HG03432 (cell line): ENCODE measurements around the gene VPS8.
"Not testable (repeated sequence)": the region's sequence is repeated elsewhere in the genome, so short reads cannot be mapped to it uniquely, and the experiment has no call there.

Source experiments
- ATAC-seq: cut with Tn5 transposase; IDR thresholded peaks from one replicate; pipeline ENCODE4 v1.9.1; 2021; ENCODE audit warnings: mild to moderate bottlenecking, moderate library complexity; ENCODE audit not compliant: unreplicated experiment

Gene VPS8

DNA sequence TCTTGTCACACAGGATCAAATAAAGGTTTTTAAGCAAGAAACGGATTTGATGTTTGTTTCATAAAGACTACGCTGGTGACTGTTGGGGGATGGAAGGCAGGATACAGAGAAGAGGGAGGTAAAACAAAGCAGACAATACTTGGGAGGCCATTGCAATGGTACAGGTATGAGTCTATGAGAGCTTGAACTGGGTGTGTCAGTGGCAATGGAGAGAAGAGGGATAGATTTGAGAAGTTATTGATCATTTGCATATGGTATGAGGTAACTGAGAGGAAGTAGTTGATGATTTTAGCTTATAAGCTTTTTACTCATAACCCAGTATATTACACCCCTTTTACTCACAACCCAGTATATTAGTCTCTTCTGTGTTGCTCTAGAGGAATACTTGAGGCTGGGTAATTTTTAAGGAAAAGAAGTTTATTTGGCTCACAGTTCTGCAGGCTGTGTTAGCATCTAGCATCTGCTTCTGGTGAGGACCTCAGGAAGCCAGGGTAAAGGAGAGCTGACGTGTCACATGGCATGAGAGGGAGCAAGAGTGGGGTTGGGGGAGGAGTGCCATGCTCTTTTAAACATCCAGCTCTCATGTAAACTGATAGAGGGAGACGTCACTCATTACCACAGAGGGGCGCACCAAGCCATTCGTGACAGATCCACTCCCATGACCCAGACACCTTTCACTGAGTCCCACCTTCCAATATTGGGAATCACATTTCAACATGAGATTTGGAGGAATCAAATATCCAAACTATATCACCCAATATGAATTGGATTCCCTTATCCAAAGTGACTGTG, 153.9 kb downstream of the VPS8 start:
- ATAC-seq, result no peak

DNA sequence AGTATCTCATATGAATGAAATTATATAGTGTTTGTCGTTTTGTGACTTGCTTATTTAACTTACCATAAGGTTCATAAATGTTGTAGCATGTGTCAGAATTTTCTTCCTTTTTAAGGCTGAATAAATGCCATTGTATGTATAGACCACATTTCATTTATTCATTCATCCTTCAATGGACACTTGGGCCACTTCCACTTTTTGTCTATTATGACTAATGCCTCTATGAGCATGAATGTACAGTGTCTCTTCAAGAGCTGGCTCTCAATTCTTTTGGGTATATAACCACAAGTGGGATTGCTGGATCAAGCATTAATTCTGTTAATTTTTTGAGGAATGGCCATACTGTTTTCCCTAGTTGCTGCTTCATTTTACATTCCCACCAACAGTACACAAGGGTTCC, 156.1 kb downstream of the VPS8 start:
- ATAC-seq, result no peak

DNA sequence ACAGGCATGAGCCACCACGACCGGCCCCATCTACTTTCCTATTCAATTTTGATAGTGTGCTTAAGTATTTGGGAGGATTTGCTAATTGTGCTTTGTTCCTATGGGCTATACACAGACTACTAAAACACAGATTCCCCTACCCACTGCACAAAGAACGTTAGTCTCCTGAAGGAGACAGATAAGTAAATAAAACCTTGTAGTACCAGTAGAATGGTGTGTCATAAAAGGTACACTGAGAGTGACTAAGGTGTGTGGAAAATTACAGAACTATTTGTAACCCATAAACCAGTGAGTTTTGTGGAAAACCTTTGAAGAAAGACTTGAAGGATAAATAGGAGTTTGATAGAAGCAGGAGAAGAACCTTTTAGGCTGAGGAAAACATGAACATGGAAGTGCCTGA, 158.2 kb downstream of the VPS8 start:
- ATAC-seq, result no peak

DNA sequence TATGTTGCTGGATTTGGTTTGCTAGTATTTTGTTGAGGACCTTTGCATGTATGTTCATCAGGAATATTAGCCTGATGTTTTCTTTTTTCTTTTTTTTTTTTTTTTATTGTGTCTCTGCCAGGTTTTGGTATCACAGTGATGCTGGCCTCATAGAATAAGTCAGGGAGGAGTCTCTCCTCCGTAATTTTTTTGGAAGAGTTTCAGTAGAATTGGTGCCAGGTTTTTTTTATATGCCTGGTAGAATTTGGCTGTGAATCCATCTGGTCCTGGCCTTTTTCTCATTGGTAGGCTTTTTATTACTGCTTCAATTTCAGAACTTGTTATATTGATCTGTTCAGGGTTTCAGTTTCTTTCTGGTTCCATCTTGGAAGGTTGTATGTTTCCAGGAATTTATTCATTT, 165.8 kb downstream of the VPS8 start:
- no peak for ATAC-seq

DNA sequence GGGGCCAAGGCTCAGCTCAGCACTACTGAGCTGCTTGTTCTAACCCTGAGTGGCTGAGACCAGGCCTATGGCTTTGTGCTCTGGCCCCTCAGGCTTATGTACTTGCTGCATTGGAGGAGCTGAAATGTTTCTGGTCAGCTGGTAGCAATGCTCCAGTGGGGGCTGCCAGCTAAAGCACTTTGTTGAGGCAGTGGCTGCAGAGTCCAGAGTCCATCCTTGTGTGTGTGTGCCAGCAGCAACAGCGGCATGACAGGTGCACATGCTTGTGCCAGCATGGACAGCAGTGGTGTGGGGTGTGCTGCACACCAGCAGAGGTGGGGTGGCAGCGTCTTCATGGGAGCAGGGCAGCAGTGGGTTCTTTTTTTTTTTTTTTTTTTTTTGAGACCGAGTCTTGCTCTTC, 169.1 kb downstream of the VPS8 start:
- no peak for ATAC-seq

DNA sequence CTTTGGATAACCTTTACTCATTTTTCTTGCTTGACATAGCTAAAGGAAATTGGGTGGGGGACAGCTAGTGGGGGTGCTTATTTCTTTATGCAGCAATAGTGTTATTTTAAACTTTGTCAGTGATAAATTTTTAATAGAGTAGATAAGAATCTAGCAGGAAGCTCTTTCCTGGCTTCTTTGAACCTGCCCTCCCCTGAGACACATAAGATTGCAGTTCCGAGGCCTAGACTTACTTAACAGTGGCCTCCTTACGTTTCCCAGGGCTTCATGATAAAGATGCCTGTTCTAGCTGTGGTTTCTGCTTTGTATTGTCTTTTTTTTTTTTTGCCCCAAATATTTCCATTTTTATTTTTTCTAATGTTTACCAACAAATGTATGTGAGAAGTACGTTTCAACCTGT, 170.1 kb downstream of the VPS8 start:
- no peak for ATAC-seq

DNA sequence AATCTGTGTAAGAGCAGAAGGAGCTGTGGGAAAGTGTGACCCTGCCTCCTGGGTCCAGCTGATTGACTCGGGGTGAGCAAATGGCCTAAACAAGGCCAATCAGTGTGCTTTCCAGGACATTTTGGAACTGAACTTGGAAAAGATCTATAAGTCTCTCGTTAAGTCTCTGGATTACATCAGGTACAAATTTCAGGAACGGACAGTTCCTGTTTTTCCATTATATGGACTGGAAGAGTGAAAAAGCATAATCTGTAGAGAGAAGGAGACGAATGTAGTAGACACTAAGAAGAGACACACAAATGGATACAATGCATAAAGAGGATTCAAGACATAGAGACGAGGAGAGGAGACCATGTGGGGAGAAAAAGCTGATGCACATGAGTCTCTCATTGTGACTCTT, 173.6 kb downstream of the VPS8 start:
- ATAC-seq, result no peak

DNA sequence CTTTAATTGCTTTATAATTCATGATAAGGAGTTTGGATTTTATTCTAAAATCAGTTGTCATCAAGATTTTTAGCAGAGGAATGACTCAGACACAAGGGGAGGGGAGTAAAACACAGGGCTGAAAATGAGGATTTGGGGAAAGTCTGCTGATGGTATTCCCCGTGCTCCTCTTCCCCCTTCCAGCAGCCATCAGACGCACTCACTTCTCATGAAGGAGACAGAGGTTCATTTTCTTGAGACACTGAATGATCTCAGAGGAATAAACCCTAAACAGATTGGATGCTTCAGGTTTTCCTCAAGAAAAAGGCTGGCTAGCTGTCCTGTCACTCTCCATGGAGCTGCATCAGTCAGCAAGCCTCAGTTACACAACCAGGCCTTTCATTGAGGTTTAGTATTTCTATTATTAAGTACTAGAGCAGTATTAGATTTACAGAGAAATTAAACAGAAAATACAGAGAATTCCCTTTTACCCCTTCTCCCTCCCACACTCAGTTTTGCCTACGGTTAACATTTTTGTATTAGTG, 174.5 kb downstream of the VPS8 start:
- ATAC-seq, result no peak

DNA sequence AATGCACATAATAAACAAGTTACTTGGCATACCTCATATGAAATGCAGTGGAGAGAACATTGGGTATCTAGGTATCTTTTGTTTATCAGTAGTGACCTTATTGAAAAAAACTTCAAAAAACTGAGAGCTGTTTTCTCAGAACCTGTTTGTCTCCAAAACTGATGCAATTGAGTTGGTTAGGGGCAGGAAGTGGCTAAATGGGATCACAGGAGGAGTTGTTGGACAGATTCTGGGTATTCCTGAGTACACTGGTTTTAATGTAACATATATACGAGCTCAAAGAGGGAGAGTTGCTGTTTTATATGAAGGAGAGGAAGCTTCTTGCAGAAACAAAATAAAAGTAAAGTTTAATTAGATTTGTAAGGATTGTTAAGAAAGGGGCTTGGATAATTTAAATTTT, 181.4 kb downstream of the VPS8 start:
- ATAC-seq, result no peak

DNA sequence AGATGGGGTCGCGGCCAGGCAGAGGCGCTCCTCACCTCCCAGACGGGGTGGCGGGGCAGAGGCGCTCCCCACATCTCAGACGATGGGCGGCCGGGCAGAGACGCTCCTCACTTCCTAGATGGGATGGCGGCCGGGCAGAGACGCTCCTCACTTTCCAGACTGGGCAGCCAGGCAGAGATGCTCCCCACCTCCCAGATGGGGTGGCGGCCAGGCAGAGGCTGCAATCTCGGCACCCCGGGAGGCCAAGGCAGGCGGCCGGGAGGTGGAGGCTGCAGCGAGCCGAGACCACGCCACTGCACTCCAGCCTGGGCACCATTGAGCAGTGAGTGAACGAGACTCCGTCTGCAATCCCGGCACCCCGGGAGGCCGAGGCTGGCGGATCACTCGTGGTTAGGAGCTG, 191.9 kb downstream of the VPS8 start:
- ATAC-seq, result not testable (repeated sequence)

DNA sequence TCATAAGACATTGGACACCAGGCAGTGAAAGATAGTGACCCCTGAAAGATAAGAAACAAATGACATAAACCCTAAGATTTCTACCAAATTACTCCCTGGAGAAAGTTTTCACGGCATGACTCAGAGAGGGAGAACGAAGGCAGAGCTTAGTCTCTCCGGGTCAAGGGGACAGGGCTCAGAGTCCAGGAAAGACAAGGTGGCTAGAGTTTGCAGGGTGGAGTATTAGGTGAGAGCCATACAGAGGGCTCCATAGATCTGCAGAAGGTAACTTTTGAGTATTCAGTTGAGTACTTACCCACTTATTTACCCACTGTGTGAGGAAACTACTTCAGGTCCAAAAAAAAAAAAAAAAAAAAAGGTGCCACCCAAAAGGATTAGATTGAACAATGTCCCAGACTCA, 197.7 kb downstream of the VPS8 start:
- no peak for ATAC-seq

DNA sequence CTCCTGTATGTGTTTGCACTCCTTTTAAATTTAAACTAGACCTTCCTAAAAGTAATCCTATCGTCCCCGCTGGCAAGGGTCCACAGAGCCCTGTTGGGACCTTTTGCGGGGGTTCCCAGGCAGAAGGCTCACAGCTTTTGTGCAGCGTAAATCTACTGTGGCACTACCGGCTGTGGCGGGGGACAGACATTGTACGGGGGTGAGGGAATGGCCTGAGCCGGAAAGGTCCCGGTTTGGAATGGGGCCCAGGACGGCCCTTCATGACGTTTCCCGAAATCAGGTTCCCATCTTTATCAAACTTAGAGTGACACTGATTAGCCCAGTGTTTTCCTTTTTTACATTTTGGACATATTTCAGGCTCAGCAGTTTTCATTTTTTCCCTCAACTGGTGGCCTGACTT, 205.6 kb downstream of the VPS8 start:
- not testable (repeated sequence) for ATAC-seq

DNA sequence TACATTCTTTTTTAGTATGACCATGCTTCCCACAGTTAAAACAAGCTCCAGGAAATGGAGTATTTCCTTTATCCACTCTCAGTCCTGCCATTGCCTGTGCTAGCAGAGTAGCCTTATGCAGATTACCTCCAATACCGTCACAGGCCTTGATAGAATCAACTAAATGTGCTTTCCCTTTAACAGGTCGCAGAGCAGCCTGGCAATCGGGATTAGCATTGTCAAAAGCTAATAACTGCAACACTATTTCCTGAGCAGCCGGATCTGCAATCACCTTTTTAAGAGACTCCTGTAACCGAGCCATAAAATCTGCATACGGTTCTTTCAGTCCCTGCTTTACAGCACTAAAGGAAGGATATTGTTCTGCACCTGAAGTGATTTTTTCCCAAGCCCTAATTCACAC, 206.0 kb downstream of the VPS8 start:
- not testable (repeated sequence) for ATAC-seq

DNA sequence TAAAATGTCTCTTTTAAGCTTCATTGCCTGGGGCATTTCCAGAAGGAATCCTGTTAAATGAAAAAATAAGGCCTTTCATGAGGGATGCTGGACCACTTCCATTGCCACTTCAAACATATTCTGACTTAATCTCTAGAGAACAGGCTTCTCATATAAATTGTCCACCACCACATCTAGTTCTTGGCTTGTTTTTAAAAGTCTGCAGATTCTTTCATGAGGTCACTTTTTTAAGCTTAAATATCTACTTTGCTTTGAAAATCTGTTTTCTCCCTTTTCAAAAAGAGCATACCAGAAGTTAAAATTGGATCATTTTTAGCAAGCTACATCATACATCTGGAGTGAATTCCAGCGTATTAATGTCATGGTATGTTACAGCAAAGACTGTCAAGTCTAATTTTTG, 209.3 kb downstream of the VPS8 start:
- ATAC-seq, result no peak

DNA sequence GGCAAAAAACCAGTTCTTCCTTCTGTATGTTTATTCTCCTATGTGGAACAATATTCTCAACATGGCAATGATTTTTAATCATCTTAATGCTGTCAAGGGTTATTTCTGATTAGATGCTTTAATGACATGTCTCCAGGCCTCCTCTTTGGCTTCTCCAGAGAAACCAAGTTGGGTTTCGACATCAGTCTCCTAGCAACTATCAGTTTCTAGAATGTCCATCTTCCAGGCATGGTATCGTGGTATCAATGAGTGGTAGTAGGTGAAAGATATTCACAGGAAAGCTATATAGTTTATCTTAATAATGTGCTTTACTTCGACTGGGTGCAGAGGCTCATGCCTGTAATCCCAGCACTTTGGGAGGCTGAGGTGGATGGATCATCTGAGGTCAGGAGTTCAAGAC, 212.4 kb downstream of the VPS8 start:
- ATAC-seq, result no peak

DNA sequence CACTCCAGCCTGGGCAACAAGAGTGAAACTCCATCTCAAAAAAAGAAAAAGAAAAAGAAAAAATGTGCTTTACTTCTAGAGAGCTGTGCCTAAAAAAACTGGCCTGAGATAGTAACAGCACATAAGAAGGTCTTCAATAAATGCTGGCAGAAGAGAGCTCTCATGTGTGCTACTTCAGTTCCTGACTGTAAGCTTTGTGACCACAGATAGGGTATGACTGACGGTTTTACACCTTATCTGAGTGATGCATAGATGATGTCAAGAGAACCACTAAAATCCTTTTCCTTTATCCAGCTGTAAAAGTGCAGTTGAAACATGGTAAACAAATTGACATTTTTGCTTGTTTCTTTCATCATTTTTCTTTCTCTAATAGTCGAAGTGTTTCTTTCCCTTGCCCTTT, 213.0 kb downstream of the VPS8 start:
- no peak for ATAC-seq

DNA sequence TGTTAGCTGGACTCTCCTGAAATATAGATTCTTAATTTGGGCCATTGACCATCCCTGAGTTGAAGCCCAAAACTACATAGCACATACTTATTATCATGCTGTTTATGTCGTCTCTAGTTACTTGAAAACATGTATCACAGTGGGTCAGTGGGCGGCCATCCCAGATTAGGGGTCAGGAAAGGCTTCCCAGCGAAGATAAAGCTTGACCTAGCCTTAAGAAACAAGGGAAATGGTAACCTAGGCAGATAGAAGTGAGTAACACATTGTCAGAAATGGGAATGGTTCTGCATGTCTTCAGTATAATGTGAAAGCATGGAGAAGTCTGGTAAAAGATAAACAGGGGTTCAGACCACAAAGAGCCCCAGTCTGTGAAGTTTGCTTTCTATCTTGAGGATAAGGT, 216.2 kb downstream of the VPS8 start:
- ATAC-seq, result no peak

DNA sequence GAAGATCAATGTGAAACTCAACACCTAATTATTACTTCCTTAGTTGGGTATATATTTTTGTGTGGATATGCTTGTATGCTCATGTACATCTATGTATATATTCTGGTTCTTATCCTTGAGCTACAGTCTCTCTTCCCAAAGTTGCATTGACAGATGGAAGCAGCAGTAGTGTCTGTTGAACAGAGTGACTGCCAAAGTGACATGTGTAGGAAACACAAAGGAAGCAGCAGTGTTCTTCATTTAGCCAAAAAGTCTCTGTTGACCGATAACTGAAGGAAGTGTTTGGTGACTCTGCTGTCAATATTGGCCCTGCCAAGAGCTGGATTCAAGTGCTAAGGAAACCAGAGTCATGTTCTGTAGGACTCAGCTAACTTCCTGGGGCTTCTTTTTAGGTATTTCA, 217.1 kb downstream of the VPS8 start:
- ATAC-seq, result no peak

DNA sequence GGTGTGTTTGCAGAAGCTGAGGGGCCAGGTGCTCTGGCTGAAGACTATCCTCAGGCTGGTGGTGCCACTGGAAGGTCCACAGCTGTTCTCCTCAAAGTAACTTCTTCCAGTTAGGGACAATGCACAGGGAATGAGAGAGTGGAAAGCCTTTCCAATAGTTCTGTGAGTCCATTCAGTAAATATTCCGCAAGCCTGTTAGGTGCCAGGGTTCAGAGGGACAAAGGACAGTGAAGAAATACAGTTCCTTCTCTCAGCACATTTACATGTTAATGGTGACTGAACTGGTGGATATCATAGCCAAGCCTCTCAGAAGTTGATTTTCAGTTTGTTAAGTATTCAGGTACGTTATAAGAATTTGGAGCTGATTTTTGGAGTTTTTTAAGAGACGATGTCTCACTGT, 218.4 kb downstream of the VPS8 start:
- no peak for ATAC-seq

DNA sequence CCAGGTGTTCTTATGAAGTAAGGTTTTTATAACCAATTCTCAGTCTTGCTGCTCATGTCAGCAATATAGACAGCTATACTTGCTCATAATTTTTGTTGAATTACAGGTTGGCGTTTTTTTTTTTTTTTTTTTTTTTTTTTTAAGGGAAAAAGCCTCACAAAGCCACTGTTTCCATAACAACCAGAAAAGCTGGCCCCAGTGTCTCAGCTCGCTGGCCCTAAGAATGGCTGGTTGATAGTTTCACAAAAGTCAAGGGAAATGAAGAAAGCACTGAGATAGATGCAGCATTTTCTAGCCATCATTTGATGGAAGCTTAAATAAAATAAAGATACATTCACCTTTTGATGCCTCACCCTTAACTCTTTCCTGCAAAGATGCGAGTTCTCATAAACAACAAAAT, 219.0 kb downstream of the VPS8 start:
- no peak for ATAC-seq

DNA sequence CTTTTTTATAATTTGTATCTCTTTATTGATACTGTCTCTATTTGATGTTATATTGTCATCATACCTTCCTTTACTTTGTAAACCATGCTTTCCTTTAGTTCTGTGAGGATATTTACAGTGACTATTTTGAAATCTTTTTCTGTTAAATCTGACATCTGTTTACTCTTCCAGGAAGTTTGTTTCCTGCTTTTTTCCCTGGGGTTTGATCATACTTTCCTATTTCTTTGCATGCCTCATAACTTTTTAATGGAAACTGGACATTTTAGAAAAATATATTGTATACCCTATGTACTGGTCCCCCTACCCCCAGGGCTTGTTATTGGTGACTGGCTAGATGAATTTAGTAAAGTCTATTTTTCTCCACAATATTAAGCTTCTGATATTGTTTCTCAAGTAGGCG, 225.8 kb downstream of the VPS8 start:
- ATAC-seq, result no peak

DNA sequence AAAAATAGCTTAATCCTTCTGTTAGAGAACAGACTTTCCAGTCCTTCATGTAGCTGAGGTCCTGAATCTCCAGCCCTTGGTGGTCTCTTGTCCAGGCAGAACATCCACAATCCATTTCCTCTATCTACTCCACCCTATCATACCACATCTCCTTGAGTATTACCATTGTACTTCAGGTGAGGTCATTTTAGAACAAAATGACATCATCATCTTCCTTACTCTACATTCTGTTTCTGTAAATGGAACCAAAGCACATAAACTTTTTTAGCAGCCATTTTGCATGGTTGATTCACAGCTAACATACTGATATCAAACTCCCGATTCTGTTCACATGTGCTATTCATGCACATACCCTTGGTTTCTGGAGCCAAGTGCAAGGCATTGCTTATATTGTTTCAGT, 228.5 kb downstream of the VPS8 start:
- ATAC-seq, result no peak

DNA sequence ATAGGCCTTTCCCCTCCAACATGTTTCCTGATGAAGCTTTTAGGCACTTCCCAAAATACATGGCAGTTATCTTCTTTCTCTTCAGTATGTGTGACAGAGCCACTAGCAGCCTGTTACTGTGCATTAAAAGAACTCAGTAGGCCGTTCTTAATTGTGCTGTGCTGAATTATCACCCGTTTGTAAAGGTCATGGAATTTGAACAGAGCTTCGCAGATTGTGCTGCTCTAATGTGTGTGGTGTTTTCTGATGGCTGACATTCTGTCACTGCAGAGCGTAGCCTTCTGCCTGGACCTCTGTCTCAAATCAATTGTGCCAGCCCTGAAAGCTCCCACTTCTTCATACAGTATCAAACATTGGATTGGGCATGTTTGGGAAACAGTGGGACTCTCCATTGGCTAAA, 229.6 kb downstream of the VPS8 start:
- no peak for ATAC-seq
